ENCODE results near the gene ADCK1.

DNA sequence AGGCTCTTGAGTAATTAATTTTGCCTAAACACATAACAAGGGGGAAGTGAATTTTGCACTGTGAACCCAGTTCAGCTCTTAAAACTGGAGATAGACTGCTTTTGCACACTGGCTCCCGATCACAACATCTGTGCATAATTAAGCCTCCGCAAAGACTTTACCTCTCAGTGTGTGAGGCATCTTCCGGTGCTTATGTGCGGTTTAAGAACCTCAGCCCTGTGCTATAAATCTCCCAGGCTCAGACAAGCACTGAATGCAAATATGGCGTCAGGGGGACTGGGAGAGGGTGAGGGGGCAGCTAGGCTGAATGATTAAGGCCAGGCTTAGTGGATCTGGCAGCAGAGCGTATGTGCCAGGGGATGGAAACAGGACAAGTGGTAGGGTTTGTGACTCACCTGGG is 103.3 kb downstream of the ADCK1 start:
- TF ChIP-seq, protein P1, sequence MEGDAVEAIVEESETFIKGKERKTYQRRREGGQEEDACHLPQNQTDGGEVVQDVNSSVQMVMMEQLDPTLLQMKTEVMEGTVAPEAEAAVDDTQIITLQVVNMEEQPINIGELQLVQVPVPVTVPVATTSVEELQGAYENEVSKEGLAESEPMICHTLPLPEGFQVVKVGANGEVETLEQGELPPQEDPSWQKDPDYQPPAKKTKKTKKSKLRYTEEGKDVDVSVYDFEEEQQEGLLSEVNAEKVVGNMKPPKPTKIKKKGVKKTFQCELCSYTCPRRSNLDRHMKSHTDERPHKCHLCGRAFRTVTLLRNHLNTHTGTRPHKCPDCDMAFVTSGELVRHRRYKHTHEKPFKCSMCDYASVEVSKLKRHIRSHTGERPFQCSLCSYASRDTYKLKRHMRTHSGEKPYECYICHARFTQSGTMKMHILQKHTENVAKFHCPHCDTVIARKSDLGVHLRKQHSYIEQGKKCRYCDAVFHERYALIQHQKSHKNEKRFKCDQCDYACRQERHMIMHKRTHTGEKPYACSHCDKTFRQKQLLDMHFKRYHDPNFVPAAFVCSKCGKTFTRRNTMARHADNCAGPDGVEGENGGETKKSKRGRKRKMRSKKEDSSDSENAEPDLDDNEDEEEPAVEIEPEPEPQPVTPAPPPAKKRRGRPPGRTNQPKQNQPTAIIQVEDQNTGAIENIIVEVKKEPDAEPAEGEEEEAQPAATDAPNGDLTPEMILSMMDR (IDR thresholded peaks at IDR 0.05 in 4 of 5, conservative IDR thresholded peaks at IDR 0.05 in 1 of 5) = no peak
- TF ChIP-seq POLR2A (IDR thresholded peaks at IDR 0.05) = no peak
